HG03159 (cell line): ENCODE results near the gene ATOX1.
"Not testable (repeated sequence)": the region's sequence is repeated elsewhere in the genome, so short reads cannot be mapped to it uniquely, and the experiment has no call there.

Experiments
- ATAC-seq: cut with Tn5 transposase; IDR thresholded peaks from one replicate; pipeline ENCODE4 v1.9.1; 2021; ENCODE audit warnings: mild to moderate bottlenecking, moderate library complexity; ENCODE audit not compliant: unreplicated experiment

The ATOX1 gene, protein sequence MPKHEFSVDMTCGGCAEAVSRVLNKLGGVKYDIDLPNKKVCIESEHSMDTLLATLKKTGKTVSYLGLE

DNA sequence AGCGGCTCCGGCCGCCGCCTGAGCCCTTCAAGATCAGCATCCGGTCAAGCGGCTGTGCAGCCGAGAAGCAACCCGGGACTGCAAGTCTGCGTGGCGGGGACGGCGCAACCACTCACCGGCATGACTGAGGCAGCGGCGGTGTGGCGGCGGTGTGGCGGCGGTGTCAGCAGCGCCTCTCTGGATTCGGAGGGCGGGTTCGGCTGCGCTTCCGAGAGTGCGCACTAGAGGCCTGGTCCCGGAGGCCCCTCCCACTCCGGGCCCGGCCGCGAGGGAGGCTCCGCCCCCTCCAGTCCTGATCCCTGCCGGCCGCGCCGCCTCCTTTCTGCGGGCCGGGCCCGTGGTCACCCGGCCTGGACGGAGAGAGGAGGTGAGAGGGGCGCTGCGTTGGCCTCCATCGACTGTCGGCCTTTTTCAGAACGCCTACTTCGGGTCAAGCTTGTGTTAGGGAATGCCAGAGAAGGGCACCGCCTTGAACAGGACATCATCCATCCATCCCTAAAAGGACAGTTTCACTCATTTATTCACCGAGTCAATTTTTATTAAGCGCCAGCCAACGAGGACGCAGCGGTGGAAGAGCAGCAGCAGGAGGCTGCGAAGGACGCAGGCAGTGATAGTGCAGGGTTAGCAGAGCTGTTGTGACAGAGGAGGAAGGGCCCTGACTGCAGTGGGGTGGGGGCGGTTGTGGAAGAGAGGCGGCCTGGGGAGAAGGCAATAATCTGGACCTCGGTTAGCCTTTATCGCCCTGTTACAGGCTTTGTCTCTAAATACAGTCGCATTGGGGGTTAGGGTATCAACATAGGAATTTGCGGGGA is at the start of gene ATOX1:
Gene ATOX1, minus strand, starts transcription at position 202 of the 812 bp plus-strand sequence. Its CDS starts 80 bp downstream, at position 122.
- peak; percentile 98 for ATAC-seq

DNA sequence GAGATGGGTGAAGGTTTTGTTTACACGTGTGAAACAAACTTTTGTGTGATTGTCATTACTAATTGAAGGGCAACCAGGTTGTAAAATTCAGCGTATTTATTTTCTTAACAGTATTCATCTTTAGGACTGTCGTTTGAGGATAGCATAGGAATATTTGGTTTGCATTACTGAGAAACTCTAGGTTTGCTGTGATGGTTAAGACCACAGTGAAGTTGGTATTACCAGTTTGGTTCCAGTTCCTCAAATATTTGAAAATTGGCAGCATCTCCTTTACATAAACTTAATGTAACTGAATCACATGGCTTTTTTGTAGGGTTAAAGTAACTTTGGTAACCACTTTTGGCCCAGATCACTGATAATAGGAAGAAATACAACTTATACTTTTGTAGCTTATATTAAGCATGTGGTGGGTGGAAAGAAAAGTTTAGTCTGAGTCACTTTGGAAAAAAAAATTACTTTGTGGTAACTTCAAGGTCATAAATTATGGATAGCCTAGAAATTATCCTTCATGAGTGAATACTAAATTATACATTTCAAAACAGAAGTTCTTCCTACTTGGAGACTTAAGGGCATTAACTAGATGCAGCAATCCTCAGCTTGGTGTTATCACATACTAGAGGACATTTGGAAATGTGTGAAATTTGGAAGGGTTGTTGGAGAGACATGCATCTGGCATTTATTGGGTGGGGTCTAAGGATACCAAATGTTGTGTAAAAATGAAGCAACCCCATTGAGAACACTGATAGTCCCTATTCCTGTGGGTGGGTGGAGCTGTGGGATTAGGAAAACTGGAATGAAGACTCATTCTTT is 47.2 kb upstream of the ATOX1 start:
- ATAC-seq: no peak

DNA sequence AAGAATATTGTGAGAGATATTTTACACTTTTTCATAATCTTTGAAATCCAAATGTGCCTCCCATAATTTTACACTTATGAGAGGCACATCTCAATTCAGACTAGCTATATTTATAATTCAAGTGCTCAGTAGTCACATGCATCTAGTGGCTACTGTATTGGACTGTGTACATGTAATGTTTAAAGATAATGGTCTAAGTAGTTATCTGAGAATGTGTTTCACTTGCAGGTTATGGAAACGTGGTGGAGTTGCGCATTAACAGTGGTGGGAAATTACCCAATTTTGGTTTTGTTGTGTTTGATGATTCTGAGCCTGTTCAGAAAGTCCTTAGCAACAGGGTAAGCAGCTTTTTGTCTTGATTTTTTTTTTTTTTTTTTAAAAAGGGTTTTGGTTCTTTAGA is 42.1 kb upstream of the ATOX1 start:
- peak; percentile 75 for ATAC-seq

DNA sequence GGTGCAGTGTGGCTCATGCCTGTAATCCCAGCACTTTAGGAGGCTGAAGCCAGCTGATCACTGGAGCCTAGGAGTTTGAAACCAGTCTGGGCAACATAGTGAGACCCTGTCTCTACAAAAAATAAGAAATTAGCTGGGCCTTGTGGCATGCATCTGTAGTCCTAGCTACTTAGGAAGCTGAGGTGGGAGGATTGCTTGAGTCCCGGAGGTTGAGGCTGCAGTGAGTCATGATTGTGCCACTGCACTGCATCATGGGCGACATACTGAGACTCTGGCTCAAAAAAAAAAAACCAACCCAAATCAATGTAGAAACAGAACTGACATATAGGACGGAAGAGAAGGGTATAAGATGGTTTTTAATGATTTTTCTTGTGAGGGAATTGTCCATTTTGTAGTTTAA is 41.0 kb upstream of the ATOX1 start:
- ATAC-seq: no peak

DNA sequence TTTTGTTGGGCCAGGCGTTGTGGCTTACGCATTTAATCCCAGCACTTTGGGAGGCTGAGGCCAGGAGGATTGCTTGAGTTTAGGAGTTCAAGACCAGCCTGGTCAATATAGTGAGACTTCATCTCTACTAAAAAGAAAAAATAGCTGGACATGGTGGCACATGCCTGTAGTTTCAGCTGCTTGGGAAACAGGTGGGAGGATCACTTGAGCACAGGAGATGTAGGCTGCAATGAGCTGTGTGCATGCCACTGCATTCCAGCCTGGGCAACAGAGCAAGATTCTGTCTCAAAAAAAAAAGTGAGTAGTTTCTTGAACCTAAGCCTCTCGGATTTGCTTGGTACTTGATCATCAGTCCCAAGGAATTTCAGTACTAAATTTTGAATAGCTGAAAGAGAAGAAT is 40.2 kb upstream of the ATOX1 start:
- ATAC-seq: no peak

DNA sequence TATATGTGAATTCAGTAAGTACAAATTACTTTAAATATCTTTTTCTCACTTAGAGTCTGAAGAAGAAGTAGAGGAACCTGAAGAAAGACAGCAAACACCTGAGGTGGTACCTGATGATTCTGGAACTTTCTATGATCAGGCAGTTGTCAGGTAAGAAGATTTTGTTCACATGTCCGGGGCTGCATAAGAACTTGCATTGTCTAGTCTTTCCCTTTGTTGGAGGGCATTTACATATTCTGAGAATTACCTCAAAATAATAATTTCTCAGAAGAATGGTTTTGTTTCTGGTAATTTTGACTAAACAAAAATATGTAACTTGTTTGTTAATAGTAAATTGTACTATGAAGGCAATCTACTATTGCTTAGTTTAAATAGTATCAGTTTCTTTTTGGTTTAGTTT is 37.0 kb upstream of the ATOX1 start:
- no peak for ATAC-seq

DNA sequence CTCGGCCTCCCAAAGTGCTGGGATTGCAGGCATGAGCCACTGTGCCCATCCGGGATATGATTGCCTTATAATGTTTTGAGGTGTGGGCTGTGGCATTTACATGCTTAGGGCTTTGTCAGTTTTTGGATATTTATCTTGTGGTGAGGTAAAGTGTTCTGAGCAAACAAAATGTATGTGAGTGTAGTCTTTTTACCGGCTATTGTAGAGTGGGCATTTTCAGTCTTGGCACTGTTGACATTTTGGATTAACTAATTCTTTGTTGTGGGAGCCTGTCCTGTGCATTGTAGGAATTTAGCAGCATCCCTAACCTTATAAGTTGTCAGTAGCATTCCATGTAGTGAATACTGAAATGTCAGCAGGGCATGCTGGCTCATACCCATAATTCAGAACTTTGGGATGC is 34.9 kb upstream of the ATOX1 start:
- no peak for ATAC-seq

DNA sequence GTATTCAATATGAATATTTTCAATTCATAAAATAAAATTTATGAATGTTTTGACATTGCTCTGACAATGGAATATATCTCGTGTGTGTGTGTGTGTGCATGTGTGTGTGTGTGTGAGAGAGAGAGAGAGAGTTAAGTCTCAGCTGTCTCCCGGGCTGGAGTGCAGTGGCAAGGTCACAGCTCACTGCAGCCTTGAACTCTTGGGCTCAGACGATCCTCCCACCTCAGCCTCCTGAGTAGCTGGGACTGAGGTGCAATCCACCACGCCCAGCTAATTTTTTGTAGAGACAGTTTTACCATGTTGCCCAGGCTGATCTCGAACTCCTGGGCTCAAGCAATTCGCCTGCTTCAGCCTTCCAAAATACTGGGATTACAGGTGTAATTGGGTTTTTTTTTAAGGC is 29.4 kb upstream of the ATOX1 start:
- no peak for ATAC-seq

DNA sequence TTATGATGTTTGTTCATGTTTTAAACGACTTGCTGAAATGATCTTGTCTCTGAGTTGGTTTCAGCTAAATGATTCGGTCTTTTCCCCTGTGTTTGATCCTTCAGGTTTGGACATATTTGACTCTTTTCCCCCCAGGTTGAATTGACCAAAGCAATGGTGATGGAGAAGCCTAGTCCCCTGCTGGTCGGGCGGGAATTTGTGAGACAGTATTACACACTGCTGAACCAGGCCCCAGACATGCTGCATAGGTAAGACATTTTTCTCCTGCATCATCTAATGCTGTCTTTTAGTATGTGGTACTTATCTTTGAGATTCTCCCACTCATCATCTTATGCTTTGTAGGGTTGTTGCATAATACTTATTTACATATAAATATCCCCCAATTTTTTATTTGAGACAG is 28.0 kb upstream of the ATOX1 start:
- no peak for ATAC-seq

DNA sequence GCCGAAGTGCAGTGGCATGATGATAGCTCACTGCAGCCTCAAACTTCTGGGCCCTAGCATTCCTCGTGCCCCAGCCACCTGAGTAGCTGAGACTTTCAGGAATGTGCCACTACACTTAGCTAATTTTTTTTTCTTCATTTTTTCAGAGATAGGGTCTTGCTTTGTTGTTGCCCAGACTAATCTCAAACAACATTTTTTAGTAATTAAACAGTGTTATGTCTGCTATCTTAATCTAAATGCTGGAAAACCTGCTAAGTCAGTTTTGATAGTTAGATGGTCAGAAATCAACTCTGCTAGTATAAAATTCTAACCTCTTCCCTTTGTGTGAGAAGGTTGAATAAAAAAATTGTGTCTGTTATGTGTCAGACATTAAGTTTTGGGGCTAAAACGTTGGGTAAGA is 25.7 kb upstream of the ATOX1 start:
- no peak for ATAC-seq

DNA sequence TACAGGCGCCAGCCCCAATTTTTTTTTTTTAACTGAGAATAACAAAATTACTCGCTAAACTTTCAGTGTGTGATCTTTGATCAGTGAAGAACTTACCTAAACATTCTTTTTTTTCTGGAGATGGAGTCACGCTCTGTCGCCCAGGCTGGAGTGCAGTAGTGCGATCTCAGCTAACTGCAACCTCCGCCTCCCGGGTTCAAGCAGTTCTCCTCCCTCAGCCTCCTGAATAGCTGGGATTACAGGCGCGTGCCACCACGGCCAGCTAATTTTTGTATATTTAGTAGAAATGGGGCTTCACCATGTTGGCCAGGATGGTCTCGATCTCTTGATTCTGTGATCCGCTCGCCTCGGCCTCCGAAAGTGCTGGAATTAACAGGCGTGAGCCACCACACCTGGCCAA is 25.2 kb upstream of the ATOX1 start:
- not testable (repeated sequence) for ATAC-seq

DNA sequence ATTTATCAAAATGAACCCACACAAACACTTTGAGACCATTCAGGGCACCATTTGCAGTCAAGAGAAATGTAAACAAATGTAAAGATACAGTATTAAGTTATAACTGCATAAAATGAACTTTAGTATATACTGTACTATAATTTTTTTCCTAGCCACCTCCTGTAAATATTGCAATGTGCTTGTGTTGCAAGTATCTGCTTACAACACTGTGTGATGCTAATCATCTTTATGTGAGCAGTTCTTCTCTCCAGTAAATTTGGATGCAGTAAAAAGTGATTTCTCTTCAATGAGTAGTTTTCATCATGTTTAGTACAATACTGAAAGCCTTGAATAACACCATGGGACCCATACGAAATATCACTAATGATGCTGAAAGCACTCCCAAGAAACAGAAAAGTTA is 22.8 kb upstream of the ATOX1 start:
- no peak for ATAC-seq

DNA sequence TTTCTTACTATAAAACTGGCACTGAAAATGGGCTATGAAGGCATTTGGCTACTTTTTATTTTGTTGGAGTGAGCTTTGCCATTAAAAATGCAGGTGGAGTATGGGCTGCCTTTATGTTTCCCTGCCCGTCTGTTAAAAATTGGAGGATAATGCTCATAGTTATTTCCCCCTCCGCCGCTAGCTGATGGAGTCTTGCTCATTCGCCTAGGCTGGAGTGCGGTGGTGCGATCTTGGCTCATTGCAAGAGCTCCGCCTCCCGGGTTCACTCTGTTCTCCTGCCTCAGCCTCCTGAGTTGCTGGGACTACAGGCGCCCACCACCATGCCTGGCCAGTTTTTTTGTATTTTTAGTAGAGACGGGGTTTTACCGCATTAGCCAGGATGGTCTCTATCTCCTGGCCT is 21.9 kb upstream of the ATOX1 start:
- ATAC-seq: no peak

DNA sequence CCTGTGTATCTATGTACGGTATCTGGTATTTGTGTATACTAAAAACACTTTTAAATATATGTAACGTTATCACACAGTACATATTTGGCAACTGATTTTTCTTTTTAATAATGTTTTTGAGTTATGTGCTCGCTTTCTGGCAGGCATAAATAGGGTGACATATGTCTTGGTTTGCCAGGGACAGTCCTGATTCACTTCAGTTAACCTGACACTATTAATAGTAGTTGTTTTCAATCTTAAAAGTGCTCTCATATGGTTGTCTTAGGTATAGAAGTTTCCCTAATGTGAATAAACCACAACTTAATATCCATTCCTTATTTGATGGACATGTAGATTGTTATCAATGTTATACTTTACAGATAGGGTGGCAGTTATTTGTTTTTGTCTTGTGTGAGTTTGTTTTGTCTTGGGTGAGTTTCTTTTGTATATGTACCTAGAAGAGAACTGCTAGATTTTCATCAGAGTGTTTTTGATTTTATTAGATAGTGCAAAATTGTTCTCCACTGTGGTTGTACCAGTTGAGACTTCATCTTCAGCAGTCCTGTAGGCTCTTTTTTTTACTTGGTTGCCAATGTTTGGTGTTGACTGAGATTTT is 21.2 kb upstream of the ATOX1 start:
- peak; percentile 58 for ATAC-seq

DNA sequence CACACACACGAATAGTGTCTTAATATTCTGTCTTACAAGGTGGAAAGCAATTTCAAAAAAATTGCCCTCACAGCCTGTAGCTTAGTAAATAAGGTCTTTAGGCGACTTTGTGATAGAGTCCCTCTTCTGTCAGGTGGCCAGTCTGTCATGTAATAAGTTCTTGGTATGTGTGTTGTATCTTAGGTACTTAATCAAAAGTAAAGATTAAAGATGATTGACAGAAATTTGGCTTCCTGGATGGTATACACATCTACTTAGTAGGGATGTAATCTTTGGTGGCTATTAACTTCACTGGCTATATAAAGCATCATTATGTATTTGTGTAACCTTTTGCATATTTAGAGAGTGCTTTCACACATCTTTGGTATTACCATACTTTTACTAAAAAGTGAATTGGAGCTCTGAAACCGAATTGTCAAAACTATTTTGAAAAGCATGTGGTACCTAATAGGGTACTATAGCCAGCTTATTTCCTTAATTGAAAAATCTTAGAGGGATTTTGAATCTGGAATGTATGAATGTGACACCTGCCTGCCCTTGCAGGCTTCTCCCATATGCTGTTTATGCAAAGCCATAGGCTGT is 16.7 kb upstream of the ATOX1 start:
- ATAC-seq: no peak

DNA sequence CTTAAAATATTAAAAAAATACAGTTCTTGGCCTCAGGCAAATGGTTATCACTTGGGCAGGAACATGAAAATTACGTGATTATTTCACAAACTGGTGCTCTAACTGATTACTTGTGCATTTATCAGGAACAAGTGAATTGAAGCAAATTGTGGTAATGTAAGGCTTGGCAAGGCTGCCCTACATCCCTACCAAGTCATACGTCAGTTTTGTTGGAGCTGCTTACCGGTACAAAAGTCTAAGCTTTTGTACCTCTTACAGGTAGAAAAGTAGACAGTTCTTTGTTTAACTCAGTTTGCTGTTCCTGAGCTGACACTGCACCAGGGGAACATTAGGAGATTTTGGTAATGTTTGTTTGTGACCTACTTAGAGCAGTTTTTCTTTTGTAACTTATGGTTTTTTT is 15.5 kb upstream of the ATOX1 start:
- no peak for ATAC-seq

DNA sequence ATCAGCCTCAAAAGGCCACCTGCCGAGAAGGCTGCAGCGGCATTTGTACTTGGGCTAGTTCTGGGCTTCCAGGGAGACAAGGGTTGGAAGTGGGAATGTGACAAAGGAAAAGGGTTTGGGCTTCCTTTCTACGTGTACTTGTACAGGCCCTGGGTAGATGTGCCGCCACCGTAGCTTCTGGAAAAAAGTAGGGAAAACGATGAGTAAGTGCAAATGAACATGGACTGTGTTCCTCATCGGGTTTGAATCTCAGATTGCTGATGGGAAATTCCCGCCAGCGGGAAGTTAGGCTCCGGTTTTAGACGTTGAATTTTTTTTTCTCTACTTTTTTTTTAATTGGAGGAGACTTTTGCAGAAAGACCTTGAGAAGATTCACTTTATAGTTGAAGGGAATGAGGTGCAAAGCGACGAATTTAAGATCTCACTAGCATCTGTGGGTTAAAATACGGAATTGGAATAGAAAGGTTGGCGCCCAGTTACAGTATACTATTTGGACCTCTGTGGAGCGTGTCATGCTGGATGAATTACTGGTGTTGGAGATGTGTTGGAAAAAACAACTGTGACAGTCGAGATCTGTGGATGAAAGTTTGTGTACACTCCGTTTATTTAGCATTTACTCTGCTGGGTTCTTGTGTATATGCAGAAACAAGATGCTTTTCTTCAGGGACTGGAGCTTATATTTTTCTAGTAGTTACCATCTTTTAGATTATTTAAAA is 14.6 kb upstream of the ATOX1 start:
- ATAC-seq: no peak

DNA sequence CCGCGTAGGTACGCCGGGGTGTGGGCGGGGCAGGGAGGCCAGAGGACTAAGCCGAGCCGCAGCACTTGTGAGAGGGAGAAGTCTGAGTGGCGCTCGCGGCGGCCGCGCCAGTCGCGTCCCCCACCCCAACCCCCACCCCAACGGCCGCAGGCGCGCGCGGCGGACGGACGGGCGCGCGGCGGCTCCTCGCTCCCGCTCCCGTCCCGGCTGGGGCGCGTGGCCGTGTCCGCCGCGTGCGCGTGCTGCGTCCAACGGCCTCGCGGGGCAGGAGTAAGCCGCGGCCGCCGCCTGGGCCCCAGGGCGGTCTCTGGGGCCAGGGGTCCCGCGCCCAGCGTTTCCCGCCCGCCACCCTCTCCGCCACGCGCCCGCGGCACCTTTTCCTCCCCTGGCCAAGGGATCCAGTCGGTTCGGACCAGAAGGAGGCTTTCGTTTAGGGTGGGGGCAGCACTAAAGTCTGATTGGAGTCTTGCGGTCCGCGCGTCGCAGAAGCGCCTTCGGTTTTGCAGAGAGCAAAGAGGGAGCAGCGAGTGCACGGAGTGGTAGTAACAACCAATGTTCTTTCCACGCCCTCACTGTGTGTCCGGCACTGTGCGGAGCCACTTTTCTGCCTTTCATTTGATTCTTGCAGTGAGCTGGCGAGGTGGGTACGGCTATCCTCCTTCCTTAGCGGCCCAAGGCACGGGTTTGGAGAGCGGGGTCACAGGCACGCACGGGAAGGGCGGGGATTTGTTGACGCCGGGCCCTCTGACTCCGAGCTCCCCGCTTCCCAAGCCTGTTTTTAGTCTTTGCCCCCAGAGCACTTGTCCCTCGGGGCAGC is 13.8 kb upstream of the ATOX1 start:
- ATAC-seq: peak; percentile 9

DNA sequence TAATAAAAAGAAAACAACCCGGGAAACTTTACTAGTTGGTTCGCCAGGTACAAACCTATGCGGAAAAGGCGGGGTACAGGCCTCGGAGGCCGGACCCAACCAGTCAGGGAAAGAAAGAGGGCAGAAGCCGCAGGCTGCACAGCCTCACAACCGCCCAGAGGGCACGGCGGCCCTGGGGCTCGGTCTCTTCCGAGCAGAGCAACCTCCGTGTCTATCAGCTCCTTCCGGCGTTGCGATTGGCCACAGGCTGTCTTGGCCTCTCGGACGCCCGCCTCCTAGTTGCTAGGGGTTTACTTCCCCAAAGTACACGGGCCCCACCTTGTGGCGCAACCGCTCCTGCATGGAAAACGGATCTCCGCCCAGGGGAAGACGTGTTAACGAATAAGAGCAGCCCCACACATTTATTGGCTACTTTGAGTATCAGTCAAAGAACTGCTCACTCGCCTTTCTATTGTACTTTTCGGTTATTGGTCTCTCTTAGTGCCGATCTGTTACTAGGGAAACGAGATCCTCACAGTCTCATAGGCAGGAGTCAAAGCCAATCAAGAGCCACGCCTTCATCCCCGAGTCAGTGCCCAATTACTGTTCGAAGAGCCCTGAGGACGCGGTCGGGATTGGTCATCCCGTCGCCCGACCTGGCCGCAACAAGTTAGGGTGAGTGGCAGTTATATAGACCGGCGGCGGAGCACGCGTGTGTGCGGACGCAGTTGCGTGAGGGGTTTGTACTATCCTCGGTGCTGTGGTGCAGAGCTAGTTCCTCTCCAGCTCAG is 13.0 kb upstream of the ATOX1 start, which contains the start of gene G3BP1:
Gene G3BP1, plus strand, starts transcription at position 696 of the 770 bp plus-strand sequence. CDS start 14,667 bp downstream, outside the sequence.
- peak; percentile 78 for ATAC-seq
